HG03060 (cell line): ENCODE data around the gene IFI6.
A peak's percentile ranks its signal among the peaks of the same experiment; 100 is the strongest.
"Not testable (repeated sequence)": the region's sequence is repeated elsewhere in the genome, so short reads cannot be mapped to it uniquely, and the experiment has no call there.

Experiments
- ATAC-seq: cut with Tn5 transposase; IDR thresholded peaks from one replicate; pipeline ENCODE4 v1.9.1; 2021; ENCODE audit warnings: low read depth, moderate number of reproducible peaks; ENCODE audit not compliant: unreplicated experiment

Gene IFI6

GRCh38 chr1:27632387-27633297 is 39.4 kb downstream of the IFI6 start:
- ATAC-seq, result peak; percentile 34

GRCh38 chr1:27630859-27631491 is 41.0 kb downstream of the IFI6 start:
- ATAC-seq, result no peak

GRCh38 chr1:27628712-27629111 is 43.3 kb downstream of the IFI6 start:
- ATAC-seq, result no peak

DNA sequence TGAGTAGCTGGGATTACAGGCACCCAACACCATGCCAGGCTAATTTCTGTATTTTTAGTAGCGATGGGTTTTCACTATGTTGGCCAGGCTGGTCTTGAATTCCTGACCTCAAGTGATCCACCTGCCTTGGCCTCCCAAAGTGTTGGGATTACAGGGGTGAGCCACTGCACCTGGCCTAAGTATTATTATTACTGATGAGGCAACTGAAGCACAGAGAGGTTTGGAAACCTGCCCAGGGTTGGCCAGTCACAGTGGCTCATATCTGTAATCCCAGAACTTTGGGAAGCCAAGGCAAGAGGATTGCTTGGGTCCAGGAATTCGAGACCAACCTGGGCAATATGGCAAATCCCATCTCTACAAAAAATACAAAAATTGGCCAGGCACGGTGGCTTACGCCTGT is 44.3 kb downstream of the IFI6 start:
- ATAC-seq, result not testable (repeated sequence)

- no peak for ATAC-seq
Measured at GRCh38 chr1:27627061-27627460, 44.9 kb downstream of the IFI6 start.

- ATAC-seq, result no peak
Measured at GRCh38 chr1:27626031-27626935, 45.7 kb downstream of the IFI6 start.

- no peak for ATAC-seq
Measured at GRCh38 chr1:27624467-27625178, 47.4 kb downstream of the IFI6 start.

DNA sequence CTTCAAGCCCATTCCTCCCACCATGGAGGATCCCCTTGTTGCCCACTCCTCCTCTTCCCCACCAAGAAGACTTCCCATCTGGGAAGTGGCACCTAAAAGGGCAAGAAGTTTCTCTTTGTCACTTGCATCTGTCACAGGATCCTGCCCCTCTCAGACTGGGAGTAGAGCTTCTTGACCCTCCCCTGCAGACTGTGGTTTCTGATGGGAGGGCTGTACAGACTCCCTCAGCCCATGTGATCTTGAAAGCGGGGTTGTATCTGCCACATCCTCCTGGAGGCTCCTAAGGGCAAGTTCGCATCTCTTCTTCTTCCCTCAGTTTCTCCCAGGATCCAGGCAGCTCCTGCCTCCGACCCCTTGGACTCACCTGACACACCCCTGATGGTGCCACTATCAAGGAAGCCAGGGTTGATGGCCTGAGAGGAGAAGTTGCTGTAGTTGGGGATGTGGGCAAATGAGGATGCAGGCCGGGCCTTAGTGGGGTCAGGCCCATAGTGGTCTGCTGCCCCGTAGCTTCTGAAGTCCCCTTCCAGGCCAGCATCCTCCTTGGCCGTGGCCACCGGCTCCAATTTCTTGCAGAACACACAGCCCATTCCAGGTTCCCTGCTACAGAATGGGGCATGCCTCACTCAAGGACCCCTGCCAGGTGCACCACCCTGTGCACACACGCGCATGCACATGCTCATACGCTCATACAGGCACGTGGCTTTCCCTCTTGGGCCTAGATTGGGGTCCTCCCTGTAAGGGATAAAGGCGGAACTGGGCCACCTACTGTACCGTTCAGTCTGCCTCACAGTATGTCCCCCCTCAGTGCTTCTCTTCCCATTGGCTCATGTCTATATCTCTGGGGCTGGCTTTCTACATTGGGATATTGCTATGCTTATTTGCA is 48.4 kb downstream of the IFI6 start:
- no peak for ATAC-seq

- ATAC-seq, result no peak
Measured at GRCh38 chr1:27622828-27623227, 49.2 kb downstream of the IFI6 start.

GRCh38 chr1:27621051-27621920 is 50.7 kb downstream of the IFI6 start:
- ATAC-seq, result no peak

DNA sequence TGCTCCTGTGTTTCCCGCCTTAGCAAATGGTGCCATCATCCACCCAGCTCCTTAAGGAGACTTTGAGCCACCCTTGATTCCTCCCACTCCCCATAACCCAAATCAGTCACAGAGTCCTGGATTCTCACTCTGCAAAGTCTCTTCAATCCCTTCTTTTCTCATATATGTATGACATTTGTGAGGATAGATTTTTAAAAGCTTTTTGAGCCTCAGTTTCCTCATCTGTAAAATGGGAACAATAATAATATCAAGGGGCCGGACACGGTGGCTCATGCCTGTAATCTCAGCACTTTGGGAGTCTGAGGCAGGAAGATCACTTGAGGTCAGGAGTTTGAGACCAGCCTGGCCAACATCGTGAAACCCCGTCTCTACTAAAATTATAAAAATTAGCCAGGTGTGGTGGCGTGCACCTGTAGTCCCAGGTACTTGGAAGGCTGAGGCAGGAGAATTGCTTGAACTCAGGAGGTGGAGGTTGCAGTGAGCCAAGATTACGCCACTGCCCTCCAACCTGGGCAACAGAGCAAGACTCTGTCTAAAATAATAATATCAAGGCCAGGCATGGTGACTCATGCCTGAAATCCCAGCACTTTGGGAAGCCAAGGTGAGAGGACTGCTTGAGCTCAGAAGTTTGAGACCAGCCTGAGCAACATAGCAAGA is 52.1 kb downstream of the IFI6 start:
- ATAC-seq, result not testable (repeated sequence)

DNA sequence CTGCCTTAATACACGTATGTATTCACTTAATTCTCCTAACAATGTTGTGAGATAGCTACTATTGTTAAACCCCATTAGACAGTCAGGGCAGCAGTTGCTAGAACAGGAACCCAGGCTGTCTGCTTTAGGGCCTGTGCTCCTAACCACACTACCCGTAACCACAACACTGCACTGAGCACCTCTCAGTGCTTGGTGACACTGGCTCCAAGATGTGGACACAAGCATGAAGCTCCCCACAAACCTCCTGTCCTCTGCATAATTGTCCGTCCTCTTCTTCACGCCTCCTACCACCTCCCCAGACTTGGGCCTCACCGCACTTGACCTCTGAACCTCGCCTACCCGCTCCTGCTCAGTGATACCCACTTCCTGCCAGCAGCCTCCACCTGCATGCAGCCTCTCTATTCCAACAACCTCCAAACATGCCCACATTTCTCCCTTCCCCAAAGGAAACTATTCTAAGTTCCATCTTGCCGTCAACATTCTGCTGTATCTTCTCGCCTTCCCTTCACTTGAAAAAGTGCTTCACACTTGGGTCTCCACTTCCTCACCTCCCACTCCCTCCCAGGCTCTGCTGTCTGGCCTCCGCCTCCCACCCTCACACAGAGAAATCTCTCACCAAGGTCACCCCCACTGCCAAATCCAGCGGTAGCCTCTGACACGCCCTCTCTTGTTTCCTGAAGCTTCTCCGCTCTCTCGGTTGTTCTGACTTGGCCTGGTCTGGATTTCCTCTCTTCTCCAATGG is 53.5 kb downstream of the IFI6 start:
- no peak for ATAC-seq

DNA sequence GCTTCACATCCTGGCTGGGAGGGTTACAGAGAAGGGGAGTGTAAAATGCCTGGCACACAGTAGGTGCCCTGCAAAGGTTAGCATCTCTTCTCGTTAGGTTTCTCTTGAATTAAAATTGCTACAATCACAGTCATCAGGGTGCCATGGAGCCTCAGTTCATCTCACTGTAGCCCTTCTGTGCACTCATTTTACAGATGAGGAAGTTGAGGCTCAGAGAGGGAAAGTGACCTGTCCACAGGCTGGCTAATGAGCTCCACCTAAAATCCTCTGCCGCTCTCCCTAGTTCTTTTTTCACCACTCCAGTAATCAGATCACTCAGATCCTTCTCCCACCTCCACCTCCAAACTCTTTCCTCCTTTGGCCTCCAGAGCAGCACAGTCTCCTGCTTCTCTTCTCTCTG is 54.6 kb downstream of the IFI6 start:
- ATAC-seq, result no peak

- no peak for ATAC-seq
Measured at GRCh38 chr1:27616441-27616840, 55.6 kb downstream of the IFI6 start.
